ENCODE data around the gene APMAP.

Gene APMAP

DNA sequence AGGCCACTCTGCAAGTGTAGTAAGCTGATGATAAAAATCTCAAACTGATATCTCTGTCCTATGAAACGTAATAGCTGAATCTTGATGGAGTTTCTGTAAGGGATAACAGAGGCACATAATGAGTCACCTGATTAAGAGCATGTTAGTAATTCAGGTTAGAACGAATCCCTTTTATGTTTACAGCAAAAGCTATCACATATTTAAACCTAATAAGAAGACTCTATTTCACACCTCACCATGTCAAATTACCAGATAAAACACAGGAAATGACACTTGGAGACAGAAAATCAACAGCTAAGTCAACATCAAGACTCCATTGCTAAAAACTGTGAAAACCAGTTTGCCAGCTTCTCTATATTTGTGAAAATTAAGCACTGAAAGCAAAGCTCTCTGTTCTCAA lies 31.7 kb downstream of the APMAP start:
- TF ChIP-seq, protein P1, sequence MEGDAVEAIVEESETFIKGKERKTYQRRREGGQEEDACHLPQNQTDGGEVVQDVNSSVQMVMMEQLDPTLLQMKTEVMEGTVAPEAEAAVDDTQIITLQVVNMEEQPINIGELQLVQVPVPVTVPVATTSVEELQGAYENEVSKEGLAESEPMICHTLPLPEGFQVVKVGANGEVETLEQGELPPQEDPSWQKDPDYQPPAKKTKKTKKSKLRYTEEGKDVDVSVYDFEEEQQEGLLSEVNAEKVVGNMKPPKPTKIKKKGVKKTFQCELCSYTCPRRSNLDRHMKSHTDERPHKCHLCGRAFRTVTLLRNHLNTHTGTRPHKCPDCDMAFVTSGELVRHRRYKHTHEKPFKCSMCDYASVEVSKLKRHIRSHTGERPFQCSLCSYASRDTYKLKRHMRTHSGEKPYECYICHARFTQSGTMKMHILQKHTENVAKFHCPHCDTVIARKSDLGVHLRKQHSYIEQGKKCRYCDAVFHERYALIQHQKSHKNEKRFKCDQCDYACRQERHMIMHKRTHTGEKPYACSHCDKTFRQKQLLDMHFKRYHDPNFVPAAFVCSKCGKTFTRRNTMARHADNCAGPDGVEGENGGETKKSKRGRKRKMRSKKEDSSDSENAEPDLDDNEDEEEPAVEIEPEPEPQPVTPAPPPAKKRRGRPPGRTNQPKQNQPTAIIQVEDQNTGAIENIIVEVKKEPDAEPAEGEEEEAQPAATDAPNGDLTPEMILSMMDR (IDR thresholded peaks at IDR 0.05; ENCODE audit: control insufficient read depth, extremely low read depth, insufficient read depth), result no peak
- H3K4me3 ChIP-seq (ENCODE audit: low read depth, low read length), result no peak overlapping the region
- DNase-seq (ENCODE audit: low read depth), result no peak

DNA sequence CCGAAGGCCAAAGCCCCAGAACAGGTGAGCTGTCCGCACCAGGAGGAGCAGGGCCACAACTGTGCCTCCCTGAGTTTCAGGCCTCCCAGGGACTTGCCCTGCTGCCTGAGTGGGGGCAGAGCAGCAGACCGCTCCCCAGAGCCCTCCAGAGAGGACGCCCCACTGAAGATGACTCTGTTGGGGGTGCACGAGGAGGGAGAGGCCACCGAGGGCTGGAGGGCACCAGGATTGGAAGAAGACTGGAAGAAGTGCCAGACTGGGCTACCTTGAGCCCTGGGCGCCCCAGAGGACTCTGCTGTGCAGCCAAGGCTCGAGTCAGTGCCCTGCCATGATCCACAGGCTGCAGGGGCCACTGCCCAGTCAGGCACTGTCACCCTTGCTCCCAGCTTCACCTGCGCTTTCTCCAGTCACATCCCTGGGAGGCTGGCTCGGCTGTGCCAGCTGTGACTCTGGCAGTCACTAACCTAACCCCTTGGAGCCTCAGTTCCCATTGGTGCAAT lies 32.2 kb downstream of the APMAP start:
- no peak for DNase-seq (ENCODE audit: low read depth)
- no peak overlapping the region for H3K4me3 ChIP-seq (ENCODE audit: low read depth, low read length)

DNA sequence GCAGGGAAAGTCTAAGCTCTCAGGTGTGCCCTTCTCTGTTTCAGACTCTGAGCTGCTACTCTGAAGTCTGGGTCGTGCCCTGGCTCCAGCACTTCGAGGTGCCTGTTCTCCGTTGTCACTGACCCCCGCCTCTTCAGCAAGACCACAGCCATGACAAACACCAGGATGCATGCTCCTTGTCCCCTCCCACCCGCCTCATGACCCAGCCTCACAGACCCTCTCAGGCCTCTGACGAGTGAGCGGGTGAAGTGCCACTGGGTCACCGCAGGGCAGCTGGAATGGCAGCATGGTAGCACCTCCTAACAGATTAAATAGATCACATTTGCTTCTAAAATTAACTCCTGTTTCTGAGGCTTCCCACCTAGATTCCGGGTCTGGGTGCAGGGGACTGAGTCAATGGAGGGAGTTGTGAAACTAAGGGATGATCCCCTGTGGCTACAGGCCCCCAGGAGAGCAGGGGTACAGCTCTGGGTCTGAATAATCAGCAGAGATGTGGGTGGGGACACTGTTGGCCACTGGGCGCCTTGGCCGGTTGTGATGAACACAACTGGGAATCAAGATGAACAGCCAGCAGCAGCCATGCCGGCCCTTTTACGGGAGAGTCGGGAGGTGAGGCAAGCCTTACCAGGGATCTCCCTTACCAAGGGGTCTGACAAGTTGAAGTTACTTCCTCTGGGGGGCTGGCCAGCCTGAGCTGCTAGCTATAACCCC lies 32.8 kb downstream of the APMAP start:
- no peak for DNase-seq (ENCODE audit: low read depth)
- no peak overlapping the region for H3K4me3 ChIP-seq (ENCODE audit: low read depth, low read length)
- TF ChIP-seq, protein P1 (IDR thresholded peaks at IDR 0.05; ENCODE audit: control insufficient read depth, extremely low read depth, insufficient read depth), result no peak

More for the DNA sequence above, 32.2 kb downstream of the APMAP start:
- TF ChIP-seq, protein P1 (IDR thresholded peaks at IDR 0.05; ENCODE audit: control insufficient read depth, extremely low read depth, insufficient read depth), result no peak

DNA sequence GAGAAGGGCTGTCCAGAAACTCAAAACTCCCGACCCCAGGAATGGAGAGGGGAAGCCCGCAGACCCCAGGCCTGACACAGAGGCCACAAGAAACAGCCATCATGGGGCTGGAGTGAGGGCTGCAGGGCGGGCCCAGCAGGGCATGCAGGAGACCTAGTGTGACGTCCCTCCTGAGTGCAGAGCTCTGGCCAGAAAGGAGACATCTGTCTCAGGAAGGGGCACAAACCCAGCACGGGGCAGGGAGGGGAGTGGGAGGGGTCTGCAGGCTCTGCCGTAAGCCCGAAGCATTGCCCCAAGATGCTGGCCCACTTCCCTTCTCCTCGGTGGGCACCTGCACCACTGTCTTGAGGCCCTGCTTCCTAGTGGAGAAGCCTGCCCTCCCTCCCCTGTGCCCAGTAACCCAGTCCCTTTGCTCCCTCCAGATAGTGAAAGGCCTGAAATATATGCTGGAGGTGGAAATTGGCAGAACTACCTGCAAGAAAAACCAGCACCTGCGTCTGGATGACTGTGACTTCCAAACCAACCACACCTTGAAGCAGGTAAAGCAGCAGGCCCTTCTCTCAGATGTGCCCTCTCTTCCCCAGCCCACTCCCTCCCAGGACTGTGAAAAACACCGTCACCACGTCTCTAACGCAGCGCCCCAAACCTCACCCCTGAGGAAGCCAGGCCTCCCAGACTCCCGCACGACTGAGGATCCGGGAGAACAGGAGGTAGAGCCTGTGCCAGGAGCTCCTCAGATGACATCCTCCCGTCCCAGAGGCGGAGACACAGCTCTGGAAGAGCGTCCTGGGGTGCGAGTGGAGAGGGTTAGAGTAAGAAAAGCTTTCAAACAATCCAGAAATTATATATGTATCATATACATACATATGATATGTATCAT lies 33.8 kb downstream of the APMAP start:
- H3K4me3 ChIP-seq (ENCODE audit: low read depth, low read length), result no peak overlapping the region
- no peak for DNase-seq (ENCODE audit: low read depth)
- TF ChIP-seq, protein P1 (IDR thresholded peaks at IDR 0.05; ENCODE audit: control insufficient read depth, extremely low read depth, insufficient read depth), result no peak

DNA sequence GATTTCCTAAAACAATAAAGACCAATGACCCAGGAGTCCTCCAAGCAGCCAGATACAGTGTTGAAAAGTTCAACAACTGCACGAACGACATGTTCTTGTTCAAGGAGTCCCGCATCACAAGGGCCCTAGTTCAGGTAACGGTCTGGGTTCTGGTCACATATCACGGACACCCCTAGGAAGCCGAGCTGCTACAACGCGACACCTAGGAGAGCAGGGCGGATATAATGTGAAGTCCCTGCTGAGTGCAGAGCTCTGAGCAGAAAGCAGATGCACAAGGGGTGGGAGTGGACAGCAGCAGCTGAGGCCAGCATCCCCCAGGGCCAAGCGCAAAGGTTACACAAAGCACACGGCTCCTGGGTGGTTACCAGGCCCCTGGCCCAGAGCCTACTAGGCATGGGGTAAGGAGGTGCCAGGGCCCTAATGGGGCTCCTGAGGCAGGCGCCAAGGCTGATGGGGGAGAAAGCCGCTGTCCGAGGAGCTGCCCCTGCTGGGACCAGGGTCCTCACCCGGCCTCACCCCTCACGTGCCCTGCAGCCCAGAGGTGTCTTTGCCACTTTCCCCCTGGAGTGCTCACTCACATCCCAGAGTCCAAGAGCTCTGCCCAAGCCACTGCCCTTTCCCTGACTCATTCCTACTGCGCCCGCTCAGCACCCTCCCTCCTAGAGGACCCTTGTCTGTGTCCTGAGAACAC lies 35.1 kb downstream of the APMAP start:
- no peak overlapping the region for H3K4me3 ChIP-seq (ENCODE audit: low read depth, low read length)
- no peak for DNase-seq (ENCODE audit: low read depth)
- TF ChIP-seq, protein P1 (IDR thresholded peaks at IDR 0.05; ENCODE audit: control insufficient read depth, extremely low read depth, insufficient read depth), result no peak

DNA sequence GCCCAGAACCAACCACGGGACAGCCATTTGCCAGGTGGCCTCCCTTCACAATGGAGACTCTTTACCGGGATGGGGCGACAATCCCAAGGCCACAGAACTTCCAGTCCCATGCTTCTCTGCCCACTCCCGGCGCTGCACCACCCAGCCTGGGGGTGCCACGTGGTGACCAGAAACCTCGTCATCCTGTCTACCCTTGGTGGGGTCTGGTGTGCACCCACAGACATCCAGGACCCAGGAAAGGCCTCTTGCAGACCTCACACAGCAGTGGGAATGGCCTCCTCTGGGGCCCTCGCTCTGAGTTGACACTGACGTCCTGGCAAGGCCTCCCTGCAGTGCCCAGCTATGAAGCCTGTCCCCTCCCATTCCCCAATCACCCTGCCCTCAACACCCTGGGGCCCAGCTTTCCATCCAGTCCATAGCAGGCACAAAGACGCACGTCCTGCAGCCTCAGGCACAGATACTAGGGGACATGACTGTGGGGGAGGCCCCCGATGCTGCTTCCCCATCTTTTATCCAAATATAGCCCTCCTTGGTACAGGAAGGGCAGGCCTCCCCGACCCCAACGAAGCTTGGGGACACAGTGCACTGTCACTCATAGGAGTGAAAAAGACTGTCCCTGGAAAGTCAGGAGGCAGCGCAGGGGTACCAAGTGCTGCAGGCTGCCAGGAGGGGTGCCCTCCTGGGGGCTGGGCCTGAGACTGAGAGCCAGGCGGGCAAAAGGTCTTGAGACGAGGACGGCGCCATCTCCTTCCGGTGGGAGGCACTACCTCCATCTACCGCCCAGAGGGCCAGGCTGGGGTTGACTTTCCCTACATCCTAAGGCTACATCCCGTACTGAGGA lies 36.3 kb downstream of the APMAP start:
- no peak for DNase-seq (ENCODE audit: low read depth)
- no peak overlapping the region for H3K4me3 ChIP-seq (ENCODE audit: low read depth, low read length)
- TF ChIP-seq, protein P1 (IDR thresholded peaks at IDR 0.05; ENCODE audit: control insufficient read depth, extremely low read depth, insufficient read depth), result no peak

Data from LNCaP clone FGC (cell line).